IPS-NIHi7 (cell line): ENCODE data around the gene UGT2B7.

Source experiments
- DNase-seq: peaks from one replicate; pipeline ENCODE4 v3.0.0; 2012; ENCODE audit warnings: mixed read lengths; ENCODE audit errors: extremely low spot score

The UGT2B7 gene

GRCh38 chr4:69156913-69157312 lies 60.6 kb downstream of the UGT2B7 start:
- DNase-seq, result peak; percentile 24
